Ascending aorta (tissue), 2 donors: ENCODE results near the gene PRKAG1. TPM values are rescaled to one million over a fixed set of nuclear protein-coding genes. Genes with fewer than 3 reads are reported as not detected.
A peak's percentile ranks its signal among the peaks of the same experiment; 100 is the strongest.

Experiments
- DNase-seq, 2 donors: peaks; one replicate each; pipeline ENCODE4 v3.0.0-alpha.2; 2019; ENCODE audit warnings: low spot score in 2 of 2
- H3K27ac ChIP-seq, 2 donors: fragments of 200-600 bp; sonication (generic); one replicate each; pipeline ENCODE4 v1.5.1; 2016 to 2017; ENCODE audit warnings: mild to moderate bottlenecking in 1 of 2
- H3K27me3 ChIP-seq: fragments of 200-600 bp; sonication (generic); one replicate; pipeline ENCODE4 v1.5.1; 2017
- H3K36me3 ChIP-seq, 2 donors: fragments of 200-600 bp; sonication (generic); one replicate each; pipeline ENCODE4 v1.5.1; 2016
- H3K4me1 ChIP-seq, 2 donors: fragments of 200-600 bp; sonication (generic); one replicate each; pipeline ENCODE4 v1.5.1; 2016 to 2017; ENCODE audit warnings: mild to moderate bottlenecking in 1 of 2
- H3K4me3 ChIP-seq, 2 donors: fragments of 200-600 bp; sonication (generic); one replicate each; pipeline ENCODE4 v1.5.1; 2016 to 2017; ENCODE audit warnings: mild to moderate bottlenecking in 1 of 2
- H3K9me3 ChIP-seq, 2 donors: fragments of 200-600 bp; sonication (generic); one replicate each; pipeline ENCODE4 v1.5.1; 2016
- intact Hi-C: fragments of 100-400 bp; cut with DNase I; formaldehyde crosslinking; loops from one replicate; pipeline ENCODE4 v1.15.1; 2023
- total RNA-seq: library from RNA; depleted of rRNA; stranded (reverse); fragments of >200 nt; gene quantifications from one replicate; pipeline ENCODE4 v1.1.0, GENCODE V29; 2016
- TF ChIP-seq, protein P1 (sequence below), 3 experiments: fragments of 200-600 bp in 2 of 3; fragments of 450-650 bp in 1 of 3; sonication (generic) in 2 of 3; IDR thresholded peaks; one replicate each; pipeline ENCODE4 v1.5.1; 2016 to 2019; ENCODE audit warnings: antibody characterized with exemption in 3 of 3, mild to moderate bottlenecking in 1 of 3, moderate library complexity in 1 of 3

PRKAG1 gene
- total RNA-seq, 1 donor from 2014 or later, result 32.8 TPM

GRCh38 chr12:48958049-48958388 lies 60.6 kb downstream of the PRKAG1 start:
- H3K27me3 ChIP-seq, result no peaks in the 10 kb centered on the region
- TF ChIP-seq, protein P1, sequence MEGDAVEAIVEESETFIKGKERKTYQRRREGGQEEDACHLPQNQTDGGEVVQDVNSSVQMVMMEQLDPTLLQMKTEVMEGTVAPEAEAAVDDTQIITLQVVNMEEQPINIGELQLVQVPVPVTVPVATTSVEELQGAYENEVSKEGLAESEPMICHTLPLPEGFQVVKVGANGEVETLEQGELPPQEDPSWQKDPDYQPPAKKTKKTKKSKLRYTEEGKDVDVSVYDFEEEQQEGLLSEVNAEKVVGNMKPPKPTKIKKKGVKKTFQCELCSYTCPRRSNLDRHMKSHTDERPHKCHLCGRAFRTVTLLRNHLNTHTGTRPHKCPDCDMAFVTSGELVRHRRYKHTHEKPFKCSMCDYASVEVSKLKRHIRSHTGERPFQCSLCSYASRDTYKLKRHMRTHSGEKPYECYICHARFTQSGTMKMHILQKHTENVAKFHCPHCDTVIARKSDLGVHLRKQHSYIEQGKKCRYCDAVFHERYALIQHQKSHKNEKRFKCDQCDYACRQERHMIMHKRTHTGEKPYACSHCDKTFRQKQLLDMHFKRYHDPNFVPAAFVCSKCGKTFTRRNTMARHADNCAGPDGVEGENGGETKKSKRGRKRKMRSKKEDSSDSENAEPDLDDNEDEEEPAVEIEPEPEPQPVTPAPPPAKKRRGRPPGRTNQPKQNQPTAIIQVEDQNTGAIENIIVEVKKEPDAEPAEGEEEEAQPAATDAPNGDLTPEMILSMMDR (IDR thresholded peaks at IDR 0.05), result no peak
- no peaks in the 10 kb centered on the region for H3K9me3 ChIP-seq
- intact Hi-C loops, result loop anchor here (5.0 kb wide), 1 partner anchor 241 kb away; the partner anchor contains the start of gene CCNT1
- no peak for DNase-seq
- peaks cover 0 to 18% of the 10 kb centered on the region in 2 donors for H3K4me1 ChIP-seq
- peak overlapping the region; percentile 72 to 95 for H3K4me3 ChIP-seq
- H3K36me3 ChIP-seq, result no peaks in the 10 kb centered on the region
- peak overlapping the region in 1 of 2 donors; percentile 45 for H3K27ac ChIP-seq

DNA sequence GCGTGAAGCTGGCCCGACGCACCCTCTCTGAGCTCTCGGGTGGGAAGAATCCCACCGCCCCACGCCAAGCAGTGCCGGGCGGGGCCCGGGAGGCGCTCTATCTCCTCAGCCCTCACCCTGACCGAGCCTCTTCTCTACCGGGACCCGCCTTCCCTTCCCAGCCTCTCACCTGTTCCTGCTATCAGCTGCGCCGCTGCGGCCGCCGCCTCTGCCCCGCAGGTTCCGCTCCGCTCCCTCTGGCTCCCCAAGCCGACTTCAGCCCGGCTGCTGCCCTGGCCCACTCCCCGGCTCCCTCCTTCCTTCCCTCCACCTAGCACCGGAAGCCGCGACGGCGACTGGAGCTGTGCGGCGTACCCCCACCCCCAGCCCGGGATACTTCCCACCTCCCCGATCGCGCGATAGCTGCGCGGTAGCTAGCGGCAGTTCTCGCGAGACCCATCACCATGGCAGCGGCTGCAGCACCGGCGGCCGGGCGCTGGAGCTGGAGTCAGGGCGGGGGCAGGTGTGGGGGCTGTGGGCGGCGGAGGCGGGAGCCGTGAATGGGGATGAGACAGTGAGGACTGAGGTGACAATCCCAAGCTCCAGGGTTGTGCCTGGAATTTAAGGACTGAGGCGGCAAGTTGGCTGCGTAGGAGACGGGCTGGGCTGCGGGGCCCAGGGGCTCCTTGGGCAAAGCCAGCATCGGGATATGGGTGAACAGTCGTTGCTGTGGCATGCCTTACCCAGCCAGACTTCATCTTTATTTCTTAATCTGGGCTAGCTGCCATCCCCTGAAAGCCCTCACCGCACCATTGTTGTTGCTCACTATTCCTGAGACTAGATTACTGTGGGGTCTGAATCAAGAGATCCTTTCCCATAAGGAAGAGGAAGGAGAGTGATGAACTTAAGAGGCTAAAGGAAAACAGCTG lies 61.2 kb downstream of the PRKAG1 start, which contains the start of gene ARF3:
Gene ARF3 (minus strand): TSS at position 347 of the 908 bp plus-strand sequence. CDS start 16,392 bp downstream, outside the sequence.
- H3K36me3 ChIP-seq, result no peaks in the 10 kb centered on the region
- TF ChIP-seq, protein P1 (IDR thresholded peaks at IDR 0.05), result no peak
- intact Hi-C loops, result loop anchor here (2.0 to 5.0 kb wide), 3 partner anchors 105 to 240 kb away; partner anchors contain the start of genes CCNT1 and DDX23
- DNase-seq, result peak; percentile 75 to 96
- peak within 1 kb of the TSS; percentile 72 to 95 for H3K4me3 ChIP-seq
- no peaks in the 10 kb centered on the region for H3K27me3 ChIP-seq
- peaks cover 0 to 18% of the 10 kb centered on the region in 2 donors for H3K4me1 ChIP-seq
- peak within 1 kb of the TSS; percentile 81 to 84 for H3K27ac ChIP-seq
- no peaks in the 10 kb centered on the region for H3K9me3 ChIP-seq

DNA sequence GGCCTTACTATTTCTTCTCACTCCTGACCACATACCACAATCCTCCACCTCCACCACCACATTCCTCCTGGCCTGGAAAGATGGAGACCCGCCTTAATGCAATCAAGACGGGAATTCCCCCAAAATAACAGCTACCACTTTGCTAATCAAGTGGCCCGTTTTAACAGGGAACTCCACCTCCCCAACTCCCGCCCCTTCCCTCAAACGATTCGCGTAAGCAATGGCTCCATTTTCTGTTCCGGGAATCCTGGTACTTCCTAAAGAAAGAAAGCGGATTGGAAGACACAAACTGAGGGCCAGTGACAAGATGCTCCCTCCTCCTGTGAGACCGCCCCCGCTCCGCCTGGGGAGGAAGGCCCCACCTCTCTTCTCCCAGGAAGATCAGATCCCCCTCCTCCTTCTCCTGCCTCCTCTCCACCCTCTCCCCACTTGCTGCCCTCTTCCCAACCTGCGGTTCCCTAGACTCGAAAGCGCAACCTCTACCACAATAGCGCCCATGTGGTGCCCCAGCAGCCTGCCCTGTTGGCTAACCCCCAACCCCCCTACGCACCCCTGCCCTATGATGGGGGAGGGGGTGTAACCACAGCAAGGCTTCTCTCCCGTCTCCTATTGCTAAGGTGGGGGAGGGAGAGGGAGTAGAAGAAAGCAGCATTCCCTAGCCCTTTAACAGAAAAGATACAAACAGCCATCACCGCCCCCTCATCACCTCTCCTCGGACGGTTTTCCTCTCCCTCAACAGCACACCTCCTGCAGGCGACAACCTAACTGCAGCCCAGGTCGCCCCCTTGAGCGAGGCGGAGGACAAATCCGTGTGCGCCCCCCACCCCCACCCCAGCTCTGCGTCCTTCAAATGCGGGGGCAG lies 62.1 kb downstream of the PRKAG1 start:
- intact Hi-C loops, result loop anchor here (2.0 to 5.0 kb wide), 3 partner anchors 104 to 239 kb away; partner anchors contain the start of genes CCNT1 and DDX23
- peaks cover 0 to 18% of the 10 kb centered on the region in 2 donors for H3K4me1 ChIP-seq
- TF ChIP-seq, protein P1 (IDR thresholded peaks at IDR 0.05), result no peak

GRCh38 chr12:48954841-48955501 lies 63.6 kb downstream of the PRKAG1 start:
- H3K36me3 ChIP-seq, result no peaks in the 10 kb centered on the region
- TF ChIP-seq, protein P1 (IDR thresholded peaks at IDR 0.05), result no peak
- no peak overlapping the region for H3K4me3 ChIP-seq
- H3K9me3 ChIP-seq, result no peaks in the 10 kb centered on the region
- DNase-seq, result no peak
- no peaks in the 10 kb centered on the region for H3K27me3 ChIP-seq
- no peak overlapping the region for H3K27ac ChIP-seq
- intact Hi-C loops, result loop anchor here (5.0 kb wide), 1 partner anchor 238 kb away; the partner anchor contains the start of gene CCNT1
- peaks cover 0 to 18% of the 10 kb centered on the region in 2 donors for H3K4me1 ChIP-seq

More for the DNA sequence above, 62.1 kb downstream of the PRKAG1 start:
- Histone ChIP-seq H3K36me3 (no peaks in the 10 kb centered on the region), H3K27ac (peak overlapping the region; percentile 81 to 84), H3K9me3 (no peaks in the 10 kb centered on the region), H3K4me3 (peak overlapping the region; percentile 72 to 95), H3K27me3 (no peaks in the 10 kb centered on the region)
- peak; percentile 62 to 92 for DNase-seq

DNA sequence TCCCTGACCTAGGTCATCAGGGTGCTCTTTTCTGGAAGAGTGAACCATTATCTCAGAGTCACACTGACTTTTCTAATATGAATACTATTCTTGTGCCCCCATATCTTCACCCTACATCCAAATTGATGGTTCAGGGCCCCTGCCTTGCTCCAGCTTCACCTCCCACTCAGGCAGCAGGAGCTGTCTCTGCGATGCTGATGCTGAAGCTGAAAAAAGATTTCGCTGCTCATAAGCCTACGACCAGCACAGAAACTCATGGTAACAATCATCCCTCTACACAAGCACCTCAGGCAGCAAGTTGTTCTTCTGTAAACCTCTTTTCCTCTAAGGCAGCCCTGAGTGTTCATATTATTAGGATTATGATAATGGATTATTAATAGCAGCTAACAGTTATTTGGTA lies 64.5 kb downstream of the PRKAG1 start:
- Histone ChIP-seq H3K27ac (no peak overlapping the region), H3K27me3 (no peaks in the 10 kb centered on the region), H3K4me1 (peaks cover 0 to 18% of the 10 kb centered on the region in 2 donors), H3K4me3 (no peak overlapping the region), H3K36me3 (peaks cover 0 to 2% of the 10 kb centered on the region in 2 donors), H3K9me3 (no peaks in the 10 kb centered on the region)
- no peak for DNase-seq
- intact Hi-C loops, result no loop called here
- TF ChIP-seq, protein P1 (IDR thresholded peaks at IDR 0.05), result no peak
